ENCODE measurements around the gene NTRK3.

Gene NTRK3

DNA sequence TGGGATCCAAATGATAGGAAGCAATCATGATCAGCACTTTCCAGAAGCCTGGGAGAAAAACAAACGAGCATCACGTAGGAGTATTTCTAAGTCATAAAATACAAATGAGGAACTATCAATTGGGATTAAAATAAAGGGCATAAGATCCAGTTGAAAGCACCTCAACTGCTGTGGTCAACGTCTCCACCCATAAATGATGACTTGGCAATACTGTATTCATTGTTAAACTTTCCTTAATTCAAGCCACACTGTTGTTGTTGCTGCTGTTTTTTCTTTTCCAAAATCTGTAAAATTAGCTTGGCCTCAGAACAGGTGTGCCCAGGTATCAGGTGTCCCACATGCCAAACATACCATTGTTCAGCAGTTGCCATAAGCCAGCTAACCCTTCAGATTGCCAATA is 395.8 kb downstream of the NTRK3 start:
- TF ChIP-seq, protein P1, sequence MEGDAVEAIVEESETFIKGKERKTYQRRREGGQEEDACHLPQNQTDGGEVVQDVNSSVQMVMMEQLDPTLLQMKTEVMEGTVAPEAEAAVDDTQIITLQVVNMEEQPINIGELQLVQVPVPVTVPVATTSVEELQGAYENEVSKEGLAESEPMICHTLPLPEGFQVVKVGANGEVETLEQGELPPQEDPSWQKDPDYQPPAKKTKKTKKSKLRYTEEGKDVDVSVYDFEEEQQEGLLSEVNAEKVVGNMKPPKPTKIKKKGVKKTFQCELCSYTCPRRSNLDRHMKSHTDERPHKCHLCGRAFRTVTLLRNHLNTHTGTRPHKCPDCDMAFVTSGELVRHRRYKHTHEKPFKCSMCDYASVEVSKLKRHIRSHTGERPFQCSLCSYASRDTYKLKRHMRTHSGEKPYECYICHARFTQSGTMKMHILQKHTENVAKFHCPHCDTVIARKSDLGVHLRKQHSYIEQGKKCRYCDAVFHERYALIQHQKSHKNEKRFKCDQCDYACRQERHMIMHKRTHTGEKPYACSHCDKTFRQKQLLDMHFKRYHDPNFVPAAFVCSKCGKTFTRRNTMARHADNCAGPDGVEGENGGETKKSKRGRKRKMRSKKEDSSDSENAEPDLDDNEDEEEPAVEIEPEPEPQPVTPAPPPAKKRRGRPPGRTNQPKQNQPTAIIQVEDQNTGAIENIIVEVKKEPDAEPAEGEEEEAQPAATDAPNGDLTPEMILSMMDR (IDR thresholded peaks at IDR 0.05; ENCODE audit: extremely low read depth, missing control alignments): no peak
- no peak for DNase-seq (ENCODE audit: low spot score)

DNA sequence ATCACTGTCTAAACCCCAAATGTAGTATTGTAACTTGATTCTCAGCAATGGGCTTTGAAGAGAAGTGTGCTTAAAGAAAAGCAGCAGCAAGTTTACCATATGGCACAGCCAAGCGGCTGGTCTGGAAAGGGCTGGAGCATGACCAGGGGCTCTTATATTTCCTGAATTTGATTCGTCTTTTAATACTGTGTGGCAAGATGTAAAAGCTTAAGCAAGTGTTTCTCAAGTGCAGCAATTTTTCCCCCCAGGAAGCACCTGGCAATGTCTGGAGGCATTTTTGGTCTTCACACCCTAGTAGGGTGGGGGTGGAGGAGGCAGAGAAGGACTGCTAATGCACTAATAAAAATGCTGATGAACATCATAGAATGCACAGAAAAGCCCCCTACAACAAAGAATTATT is 397.9 kb downstream of the NTRK3 start:
- TF ChIP-seq, protein P1 (IDR thresholded peaks at IDR 0.05; ENCODE audit: extremely low read depth, missing control alignments): no peak
- no peak for DNase-seq (ENCODE audit: low spot score)

DNA sequence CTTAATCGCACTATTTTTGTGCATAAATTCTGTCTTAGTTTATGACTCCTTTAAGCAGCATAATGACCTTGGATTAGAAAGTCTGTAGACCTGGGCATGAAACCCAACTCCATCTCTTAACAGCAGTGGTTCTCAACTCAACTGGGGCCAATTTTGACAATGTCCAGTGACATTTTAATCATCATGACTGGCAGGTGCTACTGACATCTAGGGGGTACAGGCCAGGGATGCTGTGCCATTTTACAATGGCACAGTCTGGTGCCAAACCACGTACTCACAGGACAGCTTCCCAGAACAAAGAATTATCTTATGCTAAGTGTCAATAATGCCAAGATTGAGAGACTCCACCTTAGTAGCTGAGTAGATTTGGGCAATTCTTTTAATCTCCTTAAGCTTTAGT is 405.0 kb downstream of the NTRK3 start:
- DNase-seq (ENCODE audit: low spot score): no peak
- TF ChIP-seq, protein P1 (IDR thresholded peaks at IDR 0.05; ENCODE audit: extremely low read depth, missing control alignments): no peak

DNA sequence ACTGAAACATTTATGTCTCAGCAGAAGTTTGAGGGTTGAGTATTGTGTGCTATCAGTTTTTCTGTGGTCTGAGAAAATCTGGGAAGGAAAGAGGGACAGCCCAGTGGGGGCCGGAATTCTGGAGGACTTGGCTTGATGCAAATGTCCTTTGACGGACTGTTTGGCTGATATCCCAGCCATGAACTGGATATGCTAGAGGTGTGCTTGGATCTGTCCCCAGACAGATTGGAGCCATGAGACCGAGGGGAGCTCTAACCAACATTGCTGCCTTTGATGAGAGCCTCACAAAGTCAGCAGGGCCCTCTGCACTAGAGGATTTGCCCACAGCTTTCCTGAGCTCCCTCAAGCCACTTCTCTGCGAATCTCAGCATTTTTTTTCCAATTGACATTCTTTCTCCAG is 405.6 kb downstream of the NTRK3 start:
- no peak for DNase-seq (ENCODE audit: low spot score)

DNA sequence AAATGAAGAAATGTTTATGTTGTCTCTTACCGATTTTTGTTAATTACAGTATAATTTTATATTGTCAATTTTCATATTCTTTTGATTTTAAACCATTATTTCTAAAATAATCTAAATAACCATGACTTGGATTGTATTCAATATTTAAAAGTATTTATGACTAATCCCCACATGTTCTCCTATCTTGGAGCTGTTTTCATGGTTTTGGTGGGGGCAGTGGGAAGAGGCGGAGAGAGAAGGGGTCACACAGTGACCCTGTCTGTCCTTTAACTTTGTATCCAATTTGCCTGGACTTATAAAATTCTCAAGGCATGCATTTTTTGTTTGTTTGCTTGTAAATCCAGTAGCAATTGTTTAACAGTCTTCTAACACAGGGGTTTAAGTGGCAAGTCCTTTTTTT is 407.4 kb downstream of the NTRK3 start:
- no peak for DNase-seq (ENCODE audit: low spot score)
- TF ChIP-seq, protein P1 (IDR thresholded peaks at IDR 0.05; ENCODE audit: extremely low read depth, missing control alignments): no peak

More for the DNA sequence above, 405.6 kb downstream of the NTRK3 start:
- TF ChIP-seq, protein P1 (IDR thresholded peaks at IDR 0.05; ENCODE audit: extremely low read depth, missing control alignments): no peak

DNA sequence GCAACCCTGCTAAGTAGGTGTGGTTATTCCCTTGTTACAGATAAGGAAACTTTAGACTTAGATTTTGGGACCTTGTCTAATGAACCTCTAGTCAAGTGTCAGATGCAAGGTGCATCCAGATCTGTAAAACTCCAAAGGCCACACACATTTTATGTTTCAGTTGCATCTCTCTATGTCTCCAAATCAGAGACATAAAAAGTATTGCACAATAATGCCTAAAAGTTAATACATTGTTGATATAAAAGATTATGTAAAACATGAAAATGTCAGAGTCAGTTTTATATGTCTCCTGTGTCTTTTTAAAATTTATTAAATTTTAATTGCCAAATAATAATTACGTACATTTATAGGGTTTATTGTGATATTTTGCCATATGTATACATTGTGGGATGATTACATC is 408.5 kb downstream of the NTRK3 start:
- no peak for DNase-seq (ENCODE audit: low spot score)
- TF ChIP-seq, protein P1 (IDR thresholded peaks at IDR 0.05; ENCODE audit: extremely low read depth, missing control alignments): no peak

DNA sequence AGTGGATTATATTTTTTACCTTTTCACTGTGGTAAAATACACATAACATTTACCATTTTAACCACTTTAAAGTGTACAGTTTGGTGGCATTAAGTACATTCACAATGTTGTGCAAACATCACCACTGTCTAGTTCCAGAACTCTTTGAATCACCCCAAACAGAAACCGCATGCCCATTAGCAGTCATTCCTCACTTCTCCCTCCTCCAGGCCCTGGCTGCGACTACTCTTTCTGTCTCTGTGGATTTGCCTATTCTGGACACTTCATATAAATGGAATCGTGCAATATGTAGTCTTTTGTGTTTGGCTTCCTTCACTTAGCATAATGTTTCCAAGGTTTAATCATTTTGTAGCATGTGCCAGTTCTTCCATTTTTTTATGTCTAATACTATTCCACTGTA is 409.8 kb downstream of the NTRK3 start:
- no peak for DNase-seq (ENCODE audit: low spot score)
- TF ChIP-seq, protein P1 (IDR thresholded peaks at IDR 0.05; ENCODE audit: extremely low read depth, missing control alignments): no peak
